ENCODE data around the gene PRKN.

GRCh38 chr6:162267641-162268040, 459.9 kb downstream of the PRKN start:
- TF ChIP-seq CTCF (IDR thresholded peaks at IDR 0.05) (no peak), POLR2A (IDR thresholded peaks at IDR 0.05) (no peak)

All from thyroid gland (tissue), 4 donors.